Smooth muscle cell (in vitro differentiated cells): Measurements from ENCODE around the gene ALDH1L1. TPM values are rescaled to one million over a fixed set of nuclear protein-coding genes. Genes with fewer than 3 reads are reported as not detected.

Experiments used
- DNase-seq: peaks from one replicate; lab custom pipeline; 2025; ENCODE audit not compliant: unreplicated experiment; lab: John Stamatoyannopoulos, UW
- H2AFZ ChIP-seq: fragments of 200-600 bp; sonication (generic); 2 replicates; pipeline ENCODE4 v1.6.0; 2016; ENCODE audit warnings: antibody characterized with exemption, low read depth, mild to moderate bottlenecking
- H3F3A ChIP-seq: fragments of 200-600 bp; sonication (generic); 2 replicates; pipeline ENCODE4 v1.6.0; 2017; ENCODE audit warnings: antibody characterized with exemption, low read depth
- H3K27ac ChIP-seq: fragments of 200-600 bp; sonication (generic); 2 replicates; pipeline ENCODE4 v1.5.1; 2016; ENCODE audit warnings: low read depth, mild to moderate bottlenecking
- H3K27me3 ChIP-seq: fragments of 200-600 bp; sonication (generic); 2 replicates; pipeline ENCODE4 v1.6.1; 2016; ENCODE audit warnings: low read depth, mild to moderate bottlenecking
- H3K36me3 ChIP-seq: fragments of 200-600 bp; sonication (generic); 2 replicates; pipeline ENCODE4 v1.5.1; 2016; ENCODE audit warnings: low read depth
- H3K4me1 ChIP-seq: fragments of 200-600 bp; sonication (generic); 2 replicates; pipeline ENCODE4 v1.5.1; 2016; ENCODE audit warnings: low read depth
- H3K4me2 ChIP-seq: fragments of 200-600 bp; sonication (generic); 2 replicates; pipeline ENCODE4 v1.6.0; 2016; ENCODE audit warnings: mild to moderate bottlenecking
- H3K4me3 ChIP-seq: fragments of 200-600 bp; sonication (generic); 2 replicates; pipeline ENCODE4 v1.5.1; 2016; ENCODE audit warnings: mild to moderate bottlenecking
- H3K79me2 ChIP-seq: fragments of 200-600 bp; sonication (generic); 2 replicates; pipeline ENCODE4 v1.6.0; 2016; ENCODE audit warnings: low read depth, mild to moderate bottlenecking
- H3K9ac ChIP-seq: fragments of 200-600 bp; sonication (generic); 2 replicates; pipeline ENCODE4 v1.6.0; 2016; ENCODE audit warnings: low read depth
- H3K9me3 ChIP-seq: fragments of 200-600 bp; sonication (generic); replicated peaks from 2 replicates; pipeline ENCODE4 v1.5.1; 2016; ENCODE audit warnings: low read depth
- H4K20me1 ChIP-seq: fragments of 200-600 bp; sonication (generic); 2 replicates; pipeline ENCODE4 v1.6.0; 2016; ENCODE audit warnings: low read depth
- CTCF ChIP-seq: fragments of 200-600 bp; sonication (generic); IDR thresholded peaks from 2 replicates; pipeline ENCODE4 v1.5.1; 2017; ENCODE audit warnings: borderline replicate concordance, mild to moderate bottlenecking, antibody characterized with exemption; ENCODE audit not compliant: insufficient read depth, poor library complexity, severe bottlenecking
- WGBS: methylation state at CpG from one replicate; pipeline ENCODE4 v1.1.7; 2016; ENCODE audit warnings: low lambda C conversion rate; 5-methylcytosine and 5-hydroxymethylcytosine counted together
- polyA plus RNA-seq: library from polyadenylated mRNA; unstranded; fragments of >200 nt; fragmentation: Nextera tagmentation; extraction: Ambion mirVana; gene quantifications from 2 replicates; pipeline ENCODE4 v1.2.1, GENCODE V29; 2016
- total RNA-seq: library from RNA; depleted of rRNA; stranded (reverse); fragments of >200 nt; gene quantifications from 2 replicates; pipeline ENCODE4 v1.2.3, GENCODE V29; 2014

ALDH1L1 gene
- total and polyA plus RNA-seq, 2 experiments from 2014 or later, result 0.48 TPM; not detected in 1

GRCh38 chr3:126184465-126185000, 4.1 kb upstream of the ALDH1L1 start:
- 89% methylated on average over 6 of the region's 6 CpGs for WGBS
- Histone ChIP-seq H3K27me3 (peaks cover 32% of the 10 kb centered on the region), H3K4me1 (peaks cover 5% of the 10 kb centered on the region), H3K9ac (no peak overlapping the region), H3K4me3 (no peak overlapping the region), H4K20me1 (no peaks in the 10 kb centered on the region), H3K4me2 (no peak overlapping the region), H3F3A (no peaks in the 10 kb centered on the region), H3K36me3 (no peaks in the 10 kb centered on the region), H3K79me2 (no peaks in the 10 kb centered on the region), H3K27ac (no peak overlapping the region), H2AFZ (no peak overlapping the region), H3K9me3 (no peaks in the 10 kb centered on the region)
- TF ChIP-seq CTCF, result no peak
- no peak for DNase-seq

GRCh38 chr3:126181398-126181725, 976 bp upstream of the ALDH1L1 start:
- DNase-seq, result no peak
- H3K9ac ChIP-seq, result no peak overlapping the region
- H3K27me3 ChIP-seq, result peaks cover 38% of the 10 kb centered on the region
- no peak overlapping the region for H2AFZ ChIP-seq
- H3K27ac ChIP-seq, result no peak overlapping the region
- H3K9me3 ChIP-seq, result no peaks in the 10 kb centered on the region
- peak overlapping the region; percentile 98 for H3K4me2 ChIP-seq
- 64% methylated on average over 1 of the region's 1 CpG for WGBS
- H3K36me3 ChIP-seq, result no peaks in the 10 kb centered on the region
- H3K79me2 ChIP-seq, result no peaks in the 10 kb centered on the region
- peaks cover 5% of the 10 kb centered on the region for H3K4me1 ChIP-seq
- no peak for TF ChIP-seq CTCF
- no peaks in the 10 kb centered on the region for H3F3A ChIP-seq
- H4K20me1 ChIP-seq, result no peaks in the 10 kb centered on the region
- H3K4me3 ChIP-seq, result peak overlapping the region; percentile 58

GRCh38 chr3:126179825-126180476, 435 bp downstream of the ALDH1L1 start:
- no peak for DNase-seq
- H3K4me1 ChIP-seq, result peaks cover 5% of the 10 kb centered on the region
- peak overlapping the region; percentile 98 for H3K4me2 ChIP-seq
- H3K9me3 ChIP-seq, result no peaks in the 10 kb centered on the region
- H3K9ac ChIP-seq, result no peak overlapping the region
- H4K20me1 ChIP-seq, result no peaks in the 10 kb centered on the region
- no peaks in the 10 kb centered on the region for H3K36me3 ChIP-seq
- no peaks in the 10 kb centered on the region for H3K79me2 ChIP-seq
- H2AFZ ChIP-seq, result peak overlapping the region; percentile 68
- TF ChIP-seq CTCF, result no peak
- no peaks in the 10 kb centered on the region for H3F3A ChIP-seq
- 2% methylated on average over 47 of the region's 47 CpGs for WGBS
- peak overlapping the region; percentile 58 for H3K4me3 ChIP-seq
- no peak overlapping the region for H3K27ac ChIP-seq
- peaks cover 38% of the 10 kb centered on the region for H3K27me3 ChIP-seq
